Keratinocyte (primary cell): ENCODE results near the gene RXRA.

ENCODE experiments used
- CTCF ChIP-seq, 3 experiments: IDR thresholded peaks in 1 of 3; conservative IDR thresholded peaks in 1 of 3; optimal IDR thresholded peaks in 1 of 3; 2 replicates in 2 of 3; 3 replicates in 1 of 3; pipeline versions ENCODE3 to v1.5.1; 2011; ENCODE audit warnings: low read length in 3 of 3, mild to moderate bottlenecking in 3 of 3, moderate library complexity in 2 of 3, control low read depth in 1 of 3, inconsistent platforms in 1 of 3; ENCODE audit not compliant: insufficient read depth in 2 of 3; ENCODE audit errors: extremely low read depth in 1 of 3
- EZH2 ChIP-seq: IDR thresholded peaks from one replicate; pipeline ENCODE4 v1.6.1; 2012; ENCODE audit warnings: inconsistent platforms, mild to moderate bottlenecking, low read length, moderate library complexity

DNA sequence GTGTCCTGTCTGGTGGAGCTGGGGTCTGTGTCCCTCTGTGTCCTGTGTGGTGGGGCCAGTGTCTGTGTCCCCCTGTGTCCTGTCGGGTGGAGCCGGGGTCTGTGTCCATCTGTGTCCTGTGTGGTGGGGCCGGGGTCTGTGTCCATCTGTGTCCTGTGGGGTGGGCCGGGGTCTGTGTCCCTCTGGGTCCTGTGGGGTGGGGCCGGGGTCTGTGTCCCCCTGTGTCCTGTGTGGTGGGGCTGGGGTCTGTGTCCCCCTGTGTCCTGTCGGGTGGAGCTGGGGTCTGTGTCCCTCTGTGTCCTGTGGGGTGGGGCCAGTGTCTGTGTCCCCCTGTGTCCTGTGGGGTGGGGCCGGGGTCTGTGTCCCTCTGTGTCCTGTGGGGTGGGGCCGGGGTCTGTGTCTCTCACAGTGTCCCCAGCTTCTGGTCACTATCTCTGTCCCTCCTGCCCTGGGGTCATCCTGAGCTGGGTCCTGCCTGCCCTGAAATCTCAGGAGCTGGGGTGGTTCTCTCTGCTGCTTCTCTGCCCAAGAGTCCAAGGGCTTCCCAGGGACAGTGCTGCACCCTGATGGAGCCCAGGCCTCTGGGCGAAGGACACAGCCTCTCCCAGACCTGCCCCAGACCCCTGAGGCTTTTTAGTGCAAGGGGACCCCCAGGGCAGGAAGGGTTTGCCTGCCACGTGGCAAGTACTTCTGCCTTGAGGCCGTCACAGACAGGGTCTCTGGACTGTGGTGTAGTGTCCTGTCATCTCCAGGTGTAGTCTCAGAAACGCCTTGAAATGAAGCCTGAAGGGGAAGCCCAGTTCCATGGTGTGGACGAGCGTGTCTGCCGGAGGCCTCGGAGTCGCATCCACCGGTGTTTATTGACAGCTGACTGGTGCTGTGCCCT lies 131.3 kb downstream of the RXRA start:
- TF ChIP-seq CTCF (optimal IDR thresholded peaks at IDR 0.05 in 1 of 3, IDR thresholded peaks at IDR 0.05 in 1 of 3, conservative IDR thresholded peaks at IDR 0.05 in 1 of 3; ENCODE audit: extremely low read depth in 1 of 3, insufficient read depth in 2 of 3, low read length in 3 of 3) (no peak), EZH2 (no peak)
